Suprapubic skin (tissue), 4 donors: ENCODE results near the gene TLE1. TPM values are rescaled to one million over a fixed set of nuclear protein-coding genes. Genes with fewer than 3 reads are reported as not detected.

Experiments used
- DNase-seq, 2 donors: peaks; one replicate each; pipeline ENCODE4 v3.0.0-alpha.2; 2019; ENCODE audit warnings: low spot score in 2 of 2
- H3K27ac ChIP-seq: fragments of 200-600 bp; sonication (generic); one replicate; pipeline ENCODE4 v1.5.1; 2019
- H3K27me3 ChIP-seq: fragments of 200-600 bp; sonication (generic); one replicate; pipeline ENCODE4 v1.5.1; 2019
- H3K36me3 ChIP-seq: fragments of 200-600 bp; sonication (generic); one replicate; pipeline ENCODE4 v1.5.1; 2019
- H3K4me1 ChIP-seq: fragments of 200-600 bp; sonication (generic); one replicate; pipeline ENCODE4 v1.5.1; 2019
- H3K4me3 ChIP-seq: fragments of 200-600 bp; sonication (generic); one replicate; pipeline ENCODE4 v1.5.1; 2019; ENCODE audit warnings: mild to moderate bottlenecking
- H3K9me3 ChIP-seq: fragments of 200-600 bp; sonication (generic); one replicate; pipeline ENCODE4 v1.5.1; 2019
- CTCF ChIP-seq, 2 donors: fragments of 200-600 bp in 1 of 2; fragments of 450-650 bp in 1 of 2; sonication (generic) in 1 of 2; IDR thresholded peaks; one replicate each; pipeline ENCODE4 v1.5.1; 2016 to 2019; ENCODE audit warnings: antibody characterized with exemption in 2 of 2, mild to moderate bottlenecking in 1 of 2, moderate library complexity in 1 of 2
- EP300 ChIP-seq: sonication (generic); formaldehyde crosslinking; IDR thresholded peaks from one replicate; pipeline ENCODE4 v1.6.1; 2017; ENCODE audit warnings: antibody characterized with exemption
- POLR2A ChIP-seq, 2 donors: fragments of 450-650 bp; IDR thresholded peaks; one replicate each; pipeline ENCODE4 v1.6.1; 2017; ENCODE audit warnings: antibody characterized with exemption in 2 of 2, mild to moderate bottlenecking in 2 of 2, moderate library complexity in 2 of 2
- POLR2AphosphoS5 ChIP-seq, 3 donors: sonication (generic); formaldehyde crosslinking; IDR thresholded peaks; one replicate each; pipeline ENCODE4 v1.6.1; 2017; ENCODE audit warnings: antibody characterized with exemption in 3 of 3
- WGBS: methylation state at CpG from one replicate; pipeline ENCODE4 v1.1.5; 2018; 5-methylcytosine and 5-hydroxymethylcytosine counted together
- total RNA-seq, 4 donors: library from RNA; depleted of rRNA; stranded (reverse); fragments of >200 nt; gene quantifications; one replicate each; pipeline ENCODE4 v1.1.0, GENCODE V29; 2016

TLE1 gene
- total RNA-seq, 4 donors from 2014 or later, result 34.8 to 73.5 (median 47.5) TPM

GRCh38 chr9:81636255-81636599 is 53.1 kb downstream of the TLE1 start:
- Histone ChIP-seq H3K27ac (no peak overlapping the region), H3K36me3 (peaks cover 26% of the 10 kb centered on the region), H3K27me3 (no peaks in the 10 kb centered on the region), H3K4me1 (no peaks in the 10 kb centered on the region), H3K4me3 (no peak overlapping the region), H3K9me3 (no peaks in the 10 kb centered on the region)
- DNase-seq, result no peak
- 57% methylated on average over 3 of the region's 3 CpGs for WGBS
- no peak for TF ChIP-seq EP300

- Histone ChIP-seq H3K27me3 (no peaks in the 10 kb centered on the region), H3K9me3 (no peaks in the 10 kb centered on the region), H3K4me1 (no peaks in the 10 kb centered on the region), H3K36me3 (peaks cover 29% of the 10 kb centered on the region), H3K4me3 (no peak overlapping the region), H3K27ac (no peak overlapping the region)
- DNase-seq, result no peak
- no peak for TF ChIP-seq EP300
- no peak for TF ChIP-seq POLR2A (IDR thresholded peaks at IDR 0.05)
- TF ChIP-seq POLR2AphosphoS5 (IDR thresholded peaks at IDR 0.05), result no peak
- TF ChIP-seq CTCF (IDR thresholded peaks at IDR 0.05), result no peak
- WGBS, result 80% methylated on average over 1 of the region's 1 CpG
Measured at GRCh38 chr9:81635521-81636254, 53.7 kb downstream of the TLE1 start.

GRCh38 chr9:81634915-81635516 is 54.3 kb downstream of the TLE1 start:
- H3K27ac ChIP-seq, result no peak overlapping the region
- no peak overlapping the region for H3K4me3 ChIP-seq
- no peaks in the 10 kb centered on the region for H3K27me3 ChIP-seq
- WGBS, result 87% methylated on average over 5 of the region's 5 CpGs
- H3K9me3 ChIP-seq, result no peaks in the 10 kb centered on the region
- TF ChIP-seq POLR2A (IDR thresholded peaks at IDR 0.05) (no peak), CTCF (IDR thresholded peaks at IDR 0.05) (no peak), POLR2AphosphoS5 (IDR thresholded peaks at IDR 0.05) (no peak), EP300 (no peak)
- H3K36me3 ChIP-seq, result peaks cover 30% of the 10 kb centered on the region
- H3K4me1 ChIP-seq, result no peaks in the 10 kb centered on the region
- DNase-seq, result no peak

- TF ChIP-seq POLR2A (IDR thresholded peaks at IDR 0.05) (no peak), POLR2AphosphoS5 (IDR thresholded peaks at IDR 0.05) (no peak), EP300 (no peak), CTCF (IDR thresholded peaks at IDR 0.05) (no peak)
- 90% methylated on average over 18 of the region's 18 CpGs for WGBS
- Histone ChIP-seq H3K4me1 (no peaks in the 10 kb centered on the region), H3K36me3 (peaks cover 30% of the 10 kb centered on the region), H3K9me3 (no peaks in the 10 kb centered on the region), H3K27me3 (no peaks in the 10 kb centered on the region), H3K4me3 (no peak overlapping the region), H3K27ac (no peak overlapping the region)
- DNase-seq, result no peak
Measured at GRCh38 chr9:81633952-81634854, 55.1 kb downstream of the TLE1 start.

- H3K27me3 ChIP-seq, result no peaks in the 10 kb centered on the region
- 82% methylated on average over 1 of the region's 1 CpG for WGBS
- peaks cover 3% of the 10 kb centered on the region for H3K4me1 ChIP-seq
- H3K36me3 ChIP-seq, result peaks cover 30% of the 10 kb centered on the region
- no peak overlapping the region for H3K4me3 ChIP-seq
- no peak overlapping the region for H3K27ac ChIP-seq
- no peak for DNase-seq
- no peaks in the 10 kb centered on the region for H3K9me3 ChIP-seq
- no peak for TF ChIP-seq POLR2AphosphoS5 (IDR thresholded peaks at IDR 0.05)
- no peak for TF ChIP-seq EP300
- TF ChIP-seq CTCF (IDR thresholded peaks at IDR 0.05), result no peak
- no peak for TF ChIP-seq POLR2A (IDR thresholded peaks at IDR 0.05)
Measured at GRCh38 chr9:81632599-81632998, 56.7 kb downstream of the TLE1 start.
